Endometrium (tissue), 2 donors: ENCODE measurements around the gene ADI1.
"Not testable (repeated sequence)": the region's sequence is repeated elsewhere in the genome, so short reads cannot be mapped to it uniquely, and the experiment has no call there.

ENCODE experiments used
- FAIRE-seq: peaks from 2 replicates; lab custom pipeline; 2012; peaks lifted over from hg19 to GRCh38; lab: Jason Lieb, UNC
- donor health status: control.
- donor health status: control.

ADI1 gene

GRCh38 chr2:3493615-3494007 is 25.7 kb downstream of the ADI1 start:
- no peak for FAIRE-seq

GRCh38 chr2:3492951-3493614 is 26.2 kb downstream of the ADI1 start:
- FAIRE-seq, result no peak

GRCh38 chr2:3492475-3492787 is 26.9 kb downstream of the ADI1 start:
- FAIRE-seq, result not testable (repeated sequence)

- FAIRE-seq, result no peak
Observed at GRCh38 chr2:3491716-3492474, 27.4 kb downstream of the ADI1 start.

- no peak for FAIRE-seq
Observed at GRCh38 chr2:3491306-3491705, 28.0 kb downstream of the ADI1 start.

- FAIRE-seq, result no peak
Observed at GRCh38 chr2:3490191-3491170, 28.9 kb downstream of the ADI1 start.

- no peak for FAIRE-seq
Observed at GRCh38 chr2:3489764-3490115, 29.6 kb downstream of the ADI1 start.

- FAIRE-seq, result no peak
Observed at GRCh38 chr2:3488855-3489763, 30.2 kb downstream of the ADI1 start.

- no peak for FAIRE-seq
Observed at GRCh38 chr2:3488061-3488531, 31.2 kb downstream of the ADI1 start.

GRCh38 chr2:3487432-3487831 is 31.9 kb downstream of the ADI1 start:
- no peak for FAIRE-seq

- no peak for FAIRE-seq
Observed at GRCh38 chr2:3487028-3487425, 32.3 kb downstream of the ADI1 start.

GRCh38 chr2:3486047-3487027 is 33.0 kb downstream of the ADI1 start:
- no peak for FAIRE-seq

GRCh38 chr2:3485166-3485565 is 34.2 kb downstream of the ADI1 start:
- FAIRE-seq, result no peak

GRCh38 chr2:3483986-3484960 is 35.1 kb downstream of the ADI1 start:
- FAIRE-seq, result no peak

- no peak for FAIRE-seq
Observed at GRCh38 chr2:3483227-3483985, 35.9 kb downstream of the ADI1 start.

- no peak for FAIRE-seq
Observed at GRCh38 chr2:3482363-3482821, 36.9 kb downstream of the ADI1 start.

GRCh38 chr2:3481736-3482362 is 37.5 kb downstream of the ADI1 start:
- FAIRE-seq, result no peak

GRCh38 chr2:3481011-3481400 is 38.3 kb downstream of the ADI1 start:
- FAIRE-seq, result no peak
